Measurements from ENCODE around the gene HOXC5.

Gene HOXC5

DNA sequence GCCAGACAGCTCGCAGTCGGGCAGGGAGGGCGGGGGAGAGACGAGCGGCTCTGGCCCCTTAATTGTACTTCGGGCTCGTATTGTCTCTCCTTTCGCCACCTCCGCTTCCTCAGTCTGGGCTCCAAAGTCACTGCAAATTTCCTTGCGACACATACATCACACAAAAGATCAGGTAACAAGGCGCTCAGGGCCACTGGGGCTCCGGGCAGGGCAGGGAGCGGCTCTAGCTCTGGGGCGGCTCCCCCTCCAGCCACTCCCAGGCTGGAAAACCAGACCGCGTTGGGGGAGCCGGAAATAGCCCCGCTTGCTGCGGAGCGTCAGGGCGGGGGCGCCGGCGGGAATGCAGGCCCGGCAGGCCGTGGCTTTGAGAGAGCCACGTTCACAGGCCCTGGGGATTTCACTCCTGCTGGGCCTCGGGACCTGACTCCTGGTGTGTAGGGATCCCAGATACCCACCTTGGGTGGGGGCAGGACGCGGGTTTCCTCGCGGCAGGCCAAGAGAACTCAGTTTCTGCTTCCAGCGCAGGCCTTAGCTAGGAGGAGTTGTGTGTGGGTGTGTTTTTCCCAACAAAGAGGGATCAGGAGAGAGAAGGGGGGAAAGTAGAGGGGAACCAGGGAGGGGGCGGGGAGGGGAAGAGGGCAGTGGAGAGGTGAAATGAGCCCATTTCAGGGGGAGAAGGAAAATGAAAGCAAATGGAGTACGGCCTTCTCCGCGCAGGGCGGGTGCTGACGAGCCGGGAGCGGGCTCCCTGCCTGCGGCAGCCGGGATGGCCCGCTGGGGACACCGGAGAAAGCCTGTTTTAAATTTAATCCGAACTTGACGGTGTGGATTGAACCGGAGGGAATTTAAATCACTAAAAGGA, 37.2 kb upstream of the HOXC5 start:
- peak in 2 of 4 experiments; percentile 35 to 45 for DNase-seq

DNA sequence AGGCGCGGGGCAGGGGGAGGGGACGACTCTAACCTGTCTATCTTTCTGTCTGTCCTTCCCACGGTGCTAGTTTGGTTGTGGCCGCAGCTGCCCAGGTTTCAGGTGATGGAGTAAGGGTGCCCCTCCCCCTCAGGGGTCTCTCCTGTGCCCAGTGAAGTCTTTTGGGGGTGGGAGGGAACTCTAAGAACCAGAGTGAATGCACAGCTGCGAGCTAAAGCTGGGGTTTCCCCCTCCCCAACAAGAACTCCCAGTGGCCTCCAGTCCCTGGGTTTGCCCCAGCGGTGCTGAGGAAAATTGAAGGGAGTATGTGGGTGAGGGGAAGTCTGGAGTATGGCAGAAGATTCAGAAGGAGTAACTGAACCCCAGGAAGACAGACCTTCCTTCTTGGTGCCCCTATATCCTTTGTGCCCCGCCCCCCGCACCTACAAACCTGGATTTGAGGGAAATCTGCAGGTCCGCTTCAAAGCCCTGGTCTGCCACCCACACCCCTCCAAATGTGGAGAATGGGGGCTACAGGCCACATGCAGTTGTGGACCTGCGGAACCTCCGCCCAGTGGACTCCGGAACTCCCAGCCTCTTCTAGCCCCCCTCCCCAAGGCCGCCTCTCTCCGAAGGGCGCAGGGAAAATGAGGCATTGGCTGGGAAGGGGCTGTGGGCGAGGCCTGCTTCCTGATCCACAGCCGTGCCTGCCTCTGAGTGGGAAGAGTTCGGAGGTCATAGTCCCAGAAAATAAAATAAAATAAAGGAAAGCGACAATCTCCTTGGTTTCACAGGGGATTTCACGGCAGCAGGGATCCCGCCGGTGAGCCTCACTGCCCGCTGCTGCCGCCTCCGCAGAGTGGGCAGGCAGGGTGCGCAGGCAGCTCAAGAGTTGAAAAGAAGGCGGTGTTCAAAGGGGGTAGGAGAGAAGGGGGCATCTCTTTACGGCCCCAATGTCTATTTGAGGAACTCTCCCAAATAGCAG, 36.3 kb upstream of the HOXC5 start:
- DNase-seq, result no peak

DNA sequence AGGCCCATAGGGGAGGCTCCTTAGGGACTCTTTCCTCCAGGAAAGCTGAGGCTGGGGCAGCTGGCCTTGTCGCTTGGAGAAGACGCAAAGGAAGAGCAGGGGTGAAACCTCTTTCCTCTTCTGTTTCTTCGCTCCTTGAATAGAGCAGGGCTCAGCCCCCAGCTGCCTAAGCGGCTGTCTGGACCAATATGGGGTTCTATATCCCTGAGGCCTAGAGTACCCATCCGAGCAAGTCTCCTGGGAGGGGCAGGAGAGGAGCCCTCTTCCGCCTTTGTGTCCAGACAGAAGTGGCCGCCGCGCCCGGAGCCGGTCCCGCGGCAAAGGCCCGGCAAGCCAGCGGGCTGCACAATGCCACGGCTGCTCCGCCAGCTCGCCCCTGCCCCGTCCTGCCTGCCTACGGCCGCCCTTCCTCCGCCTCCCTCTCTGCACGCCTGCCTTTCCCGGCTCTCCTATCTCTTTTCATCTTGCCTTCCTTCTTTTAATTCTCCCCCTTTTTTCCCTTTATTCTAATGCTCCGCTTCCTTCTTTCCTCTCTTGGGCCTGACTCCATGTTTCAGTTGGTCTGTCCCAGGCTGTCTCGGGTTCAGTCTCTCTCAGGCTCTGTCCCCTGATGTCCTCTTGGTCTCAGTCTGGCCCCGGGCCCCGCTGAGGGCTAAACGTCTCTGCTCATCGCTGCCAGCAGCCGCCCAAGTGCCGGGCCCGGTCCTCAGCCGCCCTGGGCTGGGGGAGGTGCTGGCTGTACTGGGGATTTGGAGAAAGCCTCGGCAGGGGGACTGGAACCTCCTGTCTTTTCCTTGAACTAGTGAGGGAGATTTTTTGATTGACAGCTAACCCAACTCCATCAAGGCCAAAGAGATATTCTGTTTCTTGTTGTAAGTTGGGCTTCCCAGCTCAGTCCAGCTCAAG, 35.4 kb upstream of the HOXC5 start:
- no peak for DNase-seq

DNA sequence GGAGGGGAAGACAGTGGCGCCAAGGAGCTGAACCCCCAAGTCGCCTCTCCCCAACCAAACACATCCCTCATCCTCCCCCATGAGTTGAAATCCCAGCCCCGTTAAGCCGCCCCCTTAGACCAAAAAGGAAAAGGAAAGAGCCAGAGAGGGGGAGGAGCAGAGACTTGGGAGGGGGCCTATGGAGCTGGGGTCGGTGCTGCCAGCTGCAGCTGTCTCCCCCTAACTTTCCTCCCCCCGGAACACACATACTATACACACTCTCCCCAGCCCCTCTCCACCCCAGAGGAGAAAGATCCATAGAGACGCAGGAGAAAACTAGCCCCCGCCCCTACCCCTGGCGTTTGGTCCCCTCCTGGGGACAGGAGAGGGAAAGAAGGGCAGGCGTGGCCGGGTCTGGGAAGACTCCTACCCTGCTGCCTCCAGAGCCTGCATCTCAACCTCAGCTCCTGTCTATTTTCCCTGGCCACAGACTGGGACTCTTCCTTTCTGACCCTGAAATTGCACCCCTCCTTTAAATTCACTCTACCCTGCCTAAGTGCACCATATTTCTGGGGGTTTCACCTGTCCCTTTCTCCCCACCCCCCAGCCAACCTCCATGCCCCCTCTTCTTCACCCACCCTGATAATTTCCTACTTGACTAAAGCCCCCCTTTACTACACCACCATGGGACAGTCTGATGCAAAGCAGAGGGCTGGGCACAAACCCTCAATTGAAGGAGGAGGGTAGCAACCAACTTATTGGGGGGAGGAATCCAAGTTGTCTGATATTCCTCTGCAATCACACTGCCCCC, 34.5 kb upstream of the HOXC5 start:
- DNase-seq, result no peak

DNA sequence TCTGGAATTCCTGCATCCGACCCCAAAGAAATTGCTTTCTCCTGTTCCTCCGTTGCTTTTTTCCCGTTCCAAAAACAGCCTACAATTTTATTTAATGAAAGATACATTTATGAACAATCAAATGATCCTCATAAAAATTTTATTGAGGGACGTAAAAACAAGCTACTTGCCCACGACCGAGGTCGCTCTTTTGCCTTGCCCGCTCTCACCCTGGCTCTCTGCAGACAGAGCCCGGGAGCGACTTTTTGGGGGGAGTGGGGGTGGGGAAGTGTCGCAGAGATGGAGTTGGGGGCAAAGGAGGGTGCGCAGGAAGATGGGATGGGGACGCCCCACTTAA, 34.0 kb upstream of the HOXC5 start:
- no peak for DNase-seq

DNA sequence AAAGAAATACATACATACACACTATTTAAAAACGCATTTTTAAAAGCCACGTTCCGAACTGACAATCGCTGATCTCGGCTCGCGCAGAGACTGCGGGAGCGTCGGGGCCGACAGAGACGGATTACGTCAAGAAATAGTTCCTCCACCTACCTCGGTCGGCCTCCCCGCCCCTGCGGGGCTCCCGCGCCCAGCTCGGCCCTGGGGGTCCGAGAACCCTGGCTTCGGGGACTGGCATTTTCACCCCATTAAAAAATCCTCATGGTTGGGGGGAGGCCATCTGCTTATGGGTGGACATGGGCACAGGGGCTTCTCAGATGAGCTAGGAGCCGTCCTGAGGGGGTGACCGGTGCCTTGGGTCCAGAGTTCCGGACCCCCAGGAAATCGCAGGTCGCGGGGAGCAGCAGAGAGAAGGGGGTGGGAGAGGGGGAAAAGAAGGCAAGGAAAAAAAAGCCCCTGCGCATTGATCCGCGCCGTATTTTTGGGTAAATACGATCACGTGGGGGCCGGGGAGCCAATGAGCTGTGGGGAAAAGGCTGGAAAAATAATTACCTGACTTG, 33.2 kb upstream of the HOXC5 start:
- DNase-seq, result no peak

DNA sequence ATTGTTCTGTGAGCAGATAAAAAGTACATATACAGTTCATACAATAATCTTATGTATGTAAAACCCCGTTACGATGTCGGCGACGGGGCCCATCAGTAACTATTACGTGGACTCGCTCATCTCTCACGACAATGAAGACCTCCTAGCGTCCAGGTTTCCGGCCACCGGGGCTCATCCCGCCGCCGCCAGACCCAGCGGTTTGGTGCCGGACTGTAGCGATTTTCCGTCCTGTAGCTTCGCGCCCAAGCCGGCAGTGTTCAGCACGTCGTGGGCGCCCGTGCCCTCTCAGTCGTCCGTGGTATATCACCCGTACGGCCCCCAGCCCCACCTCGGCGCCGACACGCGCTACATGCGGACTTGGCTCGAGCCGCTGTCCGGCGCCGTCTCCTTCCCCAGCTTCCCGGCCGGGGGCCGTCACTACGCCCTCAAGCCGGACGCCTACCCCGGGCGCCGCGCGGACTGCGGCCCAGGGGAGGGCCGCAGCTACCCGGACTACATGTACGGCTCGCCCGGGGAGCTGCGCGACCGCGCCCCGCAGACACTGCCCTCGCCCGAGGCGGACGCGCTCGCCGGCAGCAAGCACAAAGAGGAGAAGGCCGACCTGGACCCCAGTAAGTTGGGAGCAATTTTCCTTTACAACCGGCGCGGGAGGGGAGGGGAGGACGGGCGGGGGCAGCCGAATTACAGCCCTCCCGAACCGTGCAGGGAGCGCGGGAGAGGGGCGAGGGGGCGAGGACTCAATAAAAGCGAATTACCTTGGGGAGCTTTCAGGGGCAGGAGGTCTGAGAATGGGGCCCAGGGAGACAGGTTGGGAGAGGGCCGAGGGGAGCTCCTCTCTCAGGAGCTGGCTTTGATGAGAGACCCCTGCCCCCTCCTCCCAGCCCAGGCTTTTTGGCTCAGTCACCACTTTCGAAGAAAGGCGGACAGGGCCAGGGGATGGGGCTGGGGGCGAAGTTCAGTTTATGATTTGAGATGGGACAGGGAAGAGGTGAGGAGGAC, 32.4 kb upstream of the HOXC5 start, which contains the start of gene HOXC9:
TSS of gene HOXC9 (plus strand) at position 46 of the 999 bp plus-strand sequence. CDS start at position 74, 28 bp downstream.
- DNase-seq, result peak in 1 of 4 experiments; percentile 25

DNA sequence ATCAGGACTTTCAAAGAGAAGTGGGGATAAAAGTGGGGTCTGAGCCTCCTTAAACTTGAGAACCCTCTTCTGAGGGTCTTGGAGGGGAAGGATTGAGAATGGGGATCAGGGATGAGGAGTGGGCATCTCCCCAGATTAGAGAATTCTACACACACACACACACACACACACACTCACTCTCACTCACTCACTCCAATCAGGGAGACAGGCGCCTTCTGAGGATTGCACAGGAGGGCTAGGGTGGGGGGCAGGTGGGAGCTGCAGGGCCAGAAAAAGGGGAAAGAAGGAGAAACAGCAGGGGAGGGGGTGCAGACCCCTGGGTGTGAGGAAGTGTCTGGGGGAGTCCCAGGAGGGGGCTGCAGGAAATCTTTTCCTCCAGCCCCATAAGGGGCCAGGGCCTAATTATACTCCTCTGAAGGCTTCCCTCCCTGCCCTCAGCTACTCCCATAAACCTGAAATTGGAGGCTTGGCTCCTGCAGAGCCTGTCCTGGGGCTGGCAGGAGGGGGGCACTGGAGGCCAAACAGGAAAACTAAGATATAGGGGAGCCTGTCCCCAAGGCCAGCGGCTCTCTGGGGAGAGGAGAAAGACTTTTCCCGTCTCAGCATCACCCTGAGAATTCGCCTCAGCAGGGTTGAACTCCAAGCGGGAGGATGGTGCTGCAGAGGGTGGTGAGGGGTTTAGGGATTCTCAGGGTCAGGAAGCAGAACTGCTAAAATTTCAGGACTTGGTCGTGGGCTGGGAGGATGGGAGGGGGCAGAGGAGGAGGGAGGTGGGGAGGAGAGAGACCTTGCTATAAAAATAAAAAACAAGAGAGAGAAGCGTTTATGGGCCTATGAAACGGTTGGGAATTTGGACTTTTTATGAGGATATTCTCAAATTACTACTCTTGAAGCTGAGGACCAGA, 31.3 kb upstream of the HOXC5 start:
- no peak for DNase-seq

DNA sequence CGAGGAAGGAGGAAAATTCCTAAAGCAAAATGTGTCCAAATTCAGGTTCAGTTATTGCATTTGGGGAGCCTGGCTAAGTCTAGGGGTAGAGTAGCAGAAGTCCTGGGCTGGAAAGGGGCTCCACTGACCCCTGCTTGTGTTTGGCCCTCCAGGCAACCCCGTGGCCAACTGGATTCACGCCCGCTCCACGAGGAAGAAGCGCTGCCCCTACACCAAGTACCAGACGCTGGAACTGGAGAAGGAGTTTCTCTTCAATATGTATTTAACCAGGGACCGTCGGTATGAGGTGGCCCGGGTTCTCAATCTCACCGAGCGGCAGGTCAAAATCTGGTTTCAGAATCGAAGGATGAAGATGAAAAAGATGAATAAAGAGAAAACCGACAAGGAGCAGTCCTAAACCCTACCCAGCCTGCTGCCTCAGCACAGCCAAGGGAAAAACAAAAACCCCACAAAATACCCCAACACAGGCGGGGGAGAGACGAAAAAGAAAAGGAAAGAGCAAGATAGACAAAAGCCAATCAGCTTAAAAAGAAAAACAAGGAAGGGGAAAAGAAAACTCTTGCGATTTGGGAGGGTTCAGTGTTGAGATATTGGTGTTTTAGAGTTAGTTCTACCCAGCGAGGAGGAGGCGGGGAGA, 30.5 kb upstream of the HOXC5 start:
- DNase-seq, result no peak

DNA sequence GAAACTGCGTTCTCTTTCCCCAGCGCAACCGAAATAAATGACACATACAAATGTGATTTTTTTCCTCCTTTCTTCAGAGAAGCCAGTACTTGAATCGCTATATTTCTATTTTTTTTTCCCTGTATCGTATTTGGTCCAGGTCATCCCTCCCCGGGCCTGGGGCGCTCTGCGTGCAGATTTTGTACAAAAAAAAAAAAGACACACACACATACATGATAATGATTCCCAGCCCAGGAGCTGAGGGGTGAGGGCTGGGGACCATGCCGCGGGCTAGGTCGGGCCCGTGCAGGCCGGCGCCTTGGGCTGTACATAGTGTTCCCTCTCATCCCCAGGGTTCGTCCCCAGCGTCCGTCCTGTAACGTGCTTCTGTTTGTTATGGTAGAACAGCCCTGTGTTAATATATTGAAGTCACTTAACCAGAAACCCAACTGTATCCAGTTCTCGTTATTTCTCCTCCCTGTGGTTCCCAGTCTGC, 29.9 kb upstream of the HOXC5 start:
- DNase-seq, result no peak

DNA sequence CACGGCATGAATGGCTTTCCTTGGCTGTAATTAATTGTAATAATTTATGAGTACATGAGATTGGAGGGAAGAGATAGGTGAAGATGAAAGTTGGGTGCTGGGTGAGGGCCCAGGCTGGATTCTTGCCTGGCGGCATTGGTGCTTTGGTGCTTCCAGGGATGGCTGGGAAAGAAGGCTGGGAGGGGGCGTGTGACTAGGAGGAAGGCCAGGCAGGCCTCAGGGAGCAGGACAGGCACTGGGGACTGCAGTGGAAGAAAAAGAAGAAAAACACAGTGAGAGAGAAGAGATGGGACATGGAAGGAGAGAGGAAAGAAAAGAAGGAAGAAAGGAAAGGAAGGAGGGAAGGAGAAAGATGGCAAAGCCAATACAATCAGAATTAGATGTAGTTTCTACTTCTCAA, 29.2 kb upstream of the HOXC5 start:
- no peak for DNase-seq

DNA sequence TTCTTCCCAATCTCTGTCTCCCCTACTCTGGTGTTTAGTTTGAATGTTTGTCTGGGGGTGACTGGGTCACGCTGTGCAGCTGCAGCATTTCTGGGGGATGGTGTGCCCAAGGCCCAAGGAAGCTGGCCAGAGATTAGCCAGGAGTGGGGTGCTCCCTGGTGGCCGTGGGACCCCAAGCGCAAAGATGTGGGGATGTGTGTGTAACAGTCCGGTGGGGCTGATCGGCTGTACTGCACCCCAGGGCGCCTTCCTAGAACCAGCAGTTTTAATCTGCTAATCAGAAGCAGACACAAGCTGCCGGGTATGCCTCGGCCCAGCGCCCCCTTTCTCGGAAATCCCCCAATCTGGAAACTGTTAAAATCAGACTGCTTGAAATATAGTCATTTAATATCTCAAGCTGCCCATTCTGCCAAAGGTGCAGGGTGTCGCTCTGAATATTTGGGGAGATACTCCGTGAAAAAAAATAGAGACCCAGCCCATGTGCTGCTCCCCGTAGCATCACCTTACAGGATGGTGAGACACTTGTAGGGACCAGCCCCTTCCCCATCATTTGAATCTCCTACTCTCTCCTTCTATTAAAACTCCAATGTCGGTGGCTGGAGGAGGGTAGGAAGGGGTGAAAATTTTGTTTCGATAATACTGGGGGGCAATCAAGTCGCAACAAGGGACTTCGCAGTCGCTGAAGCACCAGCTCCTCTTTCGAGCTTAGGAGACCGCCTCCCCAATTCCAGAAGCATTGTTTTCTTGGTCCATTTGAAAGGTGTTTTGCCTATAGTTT, 28.6 kb upstream of the HOXC5 start:
- DNase-seq, result no peak

DNA sequence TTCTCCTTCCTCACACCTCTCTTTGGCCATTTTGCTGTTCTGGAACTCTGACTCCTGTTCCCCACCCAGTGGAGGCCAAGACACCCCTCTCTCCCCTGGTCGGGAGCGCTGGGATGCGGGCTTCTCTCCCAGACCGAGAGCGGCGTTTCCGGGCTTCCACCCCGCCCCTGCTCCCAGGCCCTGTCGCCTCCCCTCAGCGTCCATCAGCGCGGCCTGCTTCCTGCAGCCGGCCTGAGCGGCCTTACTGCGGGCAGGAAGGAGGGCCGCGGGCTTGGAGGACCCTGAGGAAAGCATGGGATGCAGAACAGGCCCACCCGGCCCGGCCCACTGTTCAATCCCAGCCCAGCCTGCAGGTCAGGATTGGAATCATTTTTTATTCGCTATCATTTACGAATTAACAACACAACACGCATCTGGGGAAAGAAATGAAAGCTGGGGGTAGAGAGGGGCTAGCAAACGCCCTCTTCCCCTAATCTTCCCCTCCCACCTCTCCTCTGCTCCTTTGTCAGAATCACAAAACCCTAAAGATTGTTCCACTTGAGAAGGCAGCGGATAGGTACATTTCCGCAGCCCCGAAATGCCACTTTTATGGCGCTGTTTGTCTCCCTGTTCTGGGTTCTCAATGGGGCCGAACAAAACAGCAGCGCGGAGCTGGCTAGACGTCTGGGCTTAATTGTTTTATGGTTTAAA, 27.9 kb upstream of the HOXC5 start:
- DNase-seq, result no peak

DNA sequence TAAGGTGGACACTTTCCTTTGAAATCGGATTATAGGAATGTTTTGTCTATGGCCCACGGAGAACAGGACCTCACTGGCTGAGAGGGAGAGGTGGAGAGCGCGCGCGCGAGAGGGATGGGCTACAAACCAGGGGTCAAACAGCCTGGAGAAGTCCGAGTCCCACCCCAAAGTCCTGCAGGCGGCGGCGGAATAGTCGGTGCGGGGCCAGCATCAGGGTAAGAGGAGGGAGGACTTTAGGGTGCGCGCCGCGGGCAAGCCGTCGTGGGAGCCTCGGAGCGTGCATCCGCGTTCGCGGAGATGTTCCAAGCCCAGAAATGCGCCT, 27.4 kb upstream of the HOXC5 start:
- no peak for DNase-seq

DNA sequence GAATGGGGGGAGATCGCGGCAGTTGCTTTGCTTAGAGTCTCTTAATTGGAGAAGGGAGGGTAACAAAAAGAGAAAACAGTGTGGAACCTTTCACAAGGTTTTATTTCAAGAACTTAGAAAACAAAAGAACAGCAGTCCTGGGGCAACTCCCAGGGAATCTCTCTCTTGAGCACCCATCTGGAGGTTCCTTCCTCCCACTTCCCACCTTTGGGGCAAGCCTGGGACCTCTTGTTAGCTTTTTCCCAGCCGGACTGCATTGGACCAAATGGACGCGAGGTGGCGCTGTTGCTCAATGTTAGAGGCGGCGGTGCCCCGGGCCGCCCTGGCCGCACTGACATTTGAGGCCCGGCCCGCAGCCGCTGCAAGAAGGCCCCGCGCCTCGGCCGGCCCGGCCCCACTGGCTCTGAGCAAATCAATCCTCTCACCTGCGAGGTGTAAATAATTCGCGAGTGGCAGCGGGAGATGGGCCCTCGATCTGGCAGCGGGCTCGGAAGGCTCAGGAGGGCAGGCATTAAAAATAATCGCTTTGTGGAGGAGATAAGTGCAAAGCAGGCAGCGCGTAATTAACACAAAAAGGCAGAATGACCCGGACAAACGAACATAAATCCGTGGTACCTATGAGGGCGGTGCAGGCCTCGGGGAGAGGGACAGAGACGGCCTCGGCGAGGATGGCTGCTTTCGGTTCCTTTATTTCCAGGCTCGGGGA, 26.8 kb upstream of the HOXC5 start:
- DNase-seq, result peak; percentile 82 to 91 (median 90)

DNA sequence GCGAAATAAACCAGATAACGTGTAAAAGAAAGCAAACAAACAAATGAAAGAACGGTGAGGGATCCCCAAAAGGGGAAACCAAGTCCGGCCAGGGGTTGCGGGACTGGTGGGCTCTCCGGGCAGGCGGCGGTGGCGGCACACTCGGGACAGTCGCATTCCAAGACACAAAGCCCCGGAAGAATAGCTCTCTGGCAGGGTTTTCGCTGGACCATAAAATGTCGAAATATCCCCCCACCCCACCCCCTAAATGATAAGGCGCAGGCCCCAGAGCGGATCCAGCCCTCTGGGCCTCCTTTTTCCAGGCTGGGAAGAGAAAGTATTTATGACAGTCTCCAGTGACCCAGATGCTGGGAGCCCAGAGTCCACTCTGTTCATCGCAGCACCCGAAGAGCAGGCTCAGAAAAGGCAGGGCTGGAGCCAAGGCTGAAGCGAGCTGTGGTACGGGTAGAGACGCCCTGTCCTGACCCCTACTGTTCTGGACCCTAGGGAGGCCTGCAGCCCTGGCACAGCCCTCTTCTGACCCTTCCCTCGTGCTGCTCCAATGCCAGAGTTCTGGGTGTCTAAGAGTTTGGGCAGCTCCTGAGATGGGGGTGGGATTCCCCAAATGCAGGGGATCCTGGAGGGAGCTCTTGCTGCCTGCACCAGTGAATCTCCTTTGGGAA, 26.2 kb upstream of the HOXC5 start:
- no peak for DNase-seq
